ENCODE data around the gene OR8B8. TPM values are rescaled to one million over a fixed set of nuclear protein-coding genes. Genes with fewer than 3 reads are reported as not detected.

OR8B8 gene
- total RNA-seq, 2 experiments from 2014 or later: not detected

Other genes with a start within 250 kb of the OR8B8 start
- not detected for gene OR8G1, start 204.6 kb downstream of the OR8B8 start, total RNA-seq
- not detected for gene OR8G5, start 189.3 kb downstream of the OR8B8 start, total RNA-seq
- gene OR8D1, start 131.7 kb downstream of the OR8B8 start, total RNA-seq: not detected
- not detected for gene OR8D2, start 125.5 kb downstream of the OR8B8 start, total RNA-seq
- not detected for gene OR8B2, start 61.2 kb downstream of the OR8B8 start, total RNA-seq
- gene OR8B3, start 46.7 kb downstream of the OR8B8 start, total RNA-seq: not detected
- gene OR8B4, start 20.8 kb downstream of the OR8B8 start, total RNA-seq: not detected
- not detected for gene OR8B12, start 98.0 kb upstream of the OR8B8 start, total RNA-seq
- gene OR8A1, start 124.3 kb upstream of the OR8B8 start, total RNA-seq: not detected
- gene PANX3, start 165.7 kb upstream of the OR8B8 start, total RNA-seq: not detected
- 10 to 100 TPM; 28.3 to 28.6 TPM for gene TBRG1, start 177.2 kb upstream of the OR8B8 start, total RNA-seq
- 10 to 100 TPM in 1 of 2 experiments, 1 to 10 TPM in 1; 7.8 to 10.8 TPM for gene SIAE, start 228.0 kb upstream of the OR8B8 start, total RNA-seq
- 1 to 10 TPM; 3.9 to 5.1 TPM for gene SPA17, start 228.2 kb upstream of the OR8B8 start, total RNA-seq

Data from activated naive CD4-positive, alpha-beta T cell treated with anti-CD3 and anti-CD28 coated beads for 36 hours (primary cell).